HG03571 (cell line): Measurements from ENCODE around the gene PRMT7.
"Not testable (repeated sequence)": the region's sequence is repeated elsewhere in the genome, so short reads cannot be mapped to it uniquely, and the experiment has no call there.

ENCODE experiments used
- ATAC-seq: cut with Tn5 transposase; IDR thresholded peaks from one replicate; pipeline ENCODE4 v1.9.1; 2021; ENCODE audit not compliant: unreplicated experiment

PRMT7 gene

DNA sequence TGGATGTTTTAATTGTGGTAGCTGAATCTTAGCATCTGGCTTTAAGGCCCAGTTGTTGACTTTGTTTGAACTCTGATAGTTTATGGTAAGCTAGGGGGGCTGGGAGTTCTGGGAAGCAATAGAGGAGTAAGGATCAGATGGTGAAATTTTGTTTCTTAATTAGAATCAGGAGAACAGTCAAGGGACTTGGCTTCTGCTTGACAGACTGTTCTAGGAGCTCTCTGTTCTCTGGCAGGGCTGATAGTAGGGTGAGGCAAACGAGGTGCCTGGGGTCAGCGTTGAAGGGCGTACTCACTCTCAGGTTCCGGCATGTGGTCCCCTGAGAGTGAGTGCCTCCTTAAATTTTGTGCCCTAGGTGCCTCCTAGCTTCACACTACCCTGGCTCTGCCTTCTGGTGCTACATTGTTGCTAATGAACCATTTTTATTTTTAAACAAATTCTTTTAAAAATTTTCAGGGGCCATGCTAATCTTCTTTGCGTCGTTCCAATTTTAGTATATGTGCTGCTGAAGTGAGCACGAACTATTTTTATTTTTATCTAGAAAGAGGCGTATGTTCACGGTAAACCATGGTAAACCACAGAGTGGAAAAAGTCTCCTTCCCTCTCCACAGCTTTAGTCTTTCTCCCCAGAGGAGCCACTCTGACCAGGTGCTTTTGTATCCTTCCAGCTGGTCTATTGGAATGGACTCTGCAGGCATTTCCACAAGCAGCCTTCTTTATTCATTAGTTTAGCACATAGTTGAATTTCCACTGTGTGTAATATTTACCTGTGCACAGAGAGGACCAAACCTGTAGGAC is 26.8 kb upstream of the PRMT7 start:
- ATAC-seq, result peak; percentile 40

GRCh38 chr16:68284847-68285246 is 26.0 kb upstream of the PRMT7 start:
- peak; percentile 42 for ATAC-seq

DNA sequence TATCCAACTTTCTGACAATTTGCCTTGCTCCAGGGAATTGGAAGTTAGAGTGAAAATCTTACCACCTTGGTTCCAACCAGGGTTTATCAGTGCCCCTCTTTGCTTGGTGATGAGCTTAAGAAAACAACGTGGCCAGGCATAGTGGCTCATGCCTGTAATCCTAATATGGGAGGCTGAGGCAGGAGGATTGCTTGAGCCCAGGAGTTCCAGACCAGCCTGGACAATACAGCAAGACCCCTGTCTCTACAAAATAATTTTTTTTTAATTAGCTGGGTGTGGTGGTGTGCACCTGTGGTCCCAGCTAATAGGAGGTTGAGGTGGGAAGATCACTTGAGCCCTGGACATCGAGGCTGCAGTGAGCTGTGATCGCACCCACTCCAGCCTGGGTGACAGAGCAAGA is 25.1 kb upstream of the PRMT7 start:
- no peak for ATAC-seq

DNA sequence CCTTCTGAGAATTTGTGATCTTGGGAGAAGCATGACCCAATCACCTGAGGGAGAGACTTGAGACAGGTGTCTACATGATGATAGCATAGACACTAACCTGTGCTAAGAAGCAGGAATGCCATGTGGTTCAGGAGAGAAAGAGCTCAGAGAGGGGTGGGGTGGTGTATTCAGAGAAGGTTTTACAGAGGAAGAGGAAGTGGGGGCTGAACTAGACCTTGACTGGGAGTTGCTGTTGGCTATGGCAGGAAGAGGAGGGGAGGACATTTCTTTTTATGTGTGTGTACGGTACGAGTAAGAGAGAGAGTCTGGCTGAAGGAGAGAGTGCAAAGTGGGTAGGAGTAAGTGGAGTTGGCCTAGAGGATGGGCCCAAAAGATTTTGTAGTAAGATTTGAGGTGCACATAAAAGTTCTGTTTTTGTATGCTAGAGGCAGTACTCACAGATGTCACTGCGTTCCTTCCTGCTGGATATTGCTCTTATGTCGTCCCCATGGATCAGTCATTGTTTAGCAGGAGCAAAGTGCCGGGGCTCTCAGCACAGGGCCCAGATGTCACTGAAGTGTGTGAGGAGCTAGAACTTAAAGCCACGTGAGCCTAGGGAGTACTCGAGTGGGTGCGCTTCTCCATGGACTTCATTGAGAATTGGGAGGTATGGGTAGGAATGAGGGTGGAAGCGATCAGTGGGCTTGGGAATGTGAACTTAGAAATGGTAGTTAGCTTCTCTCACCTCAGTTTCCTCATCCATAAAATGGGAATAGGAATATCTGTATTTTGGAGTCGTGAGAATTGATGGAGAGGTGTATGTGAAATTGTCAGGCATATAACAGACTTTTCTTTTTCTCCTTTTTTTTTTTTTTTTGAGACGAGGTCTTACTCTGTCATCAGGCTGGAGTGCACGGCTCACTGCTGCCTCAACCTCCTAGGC is 24.4 kb upstream of the PRMT7 start:
- ATAC-seq, result no peak

GRCh38 chr16:68287276-68288251 is 23.3 kb upstream of the PRMT7 start:
- no peak for ATAC-seq

DNA sequence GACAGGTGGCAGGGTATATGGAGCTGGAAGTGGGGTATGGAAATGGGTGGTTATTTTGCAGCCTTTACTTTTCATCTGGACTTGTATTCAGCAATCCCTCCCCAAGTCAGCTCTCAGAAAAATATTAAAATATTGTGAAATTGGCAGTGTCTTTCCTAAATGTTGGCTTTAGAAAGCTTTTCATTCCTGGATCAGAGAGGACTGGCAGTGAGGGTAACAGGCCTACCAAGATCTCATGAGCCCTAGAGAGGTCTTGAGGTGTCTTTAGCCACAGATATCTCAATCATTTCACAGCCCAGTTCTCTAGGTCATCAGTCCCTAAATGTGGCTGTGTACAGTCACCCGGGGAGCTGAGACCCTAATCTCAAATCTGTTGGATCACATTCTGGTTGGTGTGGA is 22.6 kb upstream of the PRMT7 start:
- no peak for ATAC-seq

DNA sequence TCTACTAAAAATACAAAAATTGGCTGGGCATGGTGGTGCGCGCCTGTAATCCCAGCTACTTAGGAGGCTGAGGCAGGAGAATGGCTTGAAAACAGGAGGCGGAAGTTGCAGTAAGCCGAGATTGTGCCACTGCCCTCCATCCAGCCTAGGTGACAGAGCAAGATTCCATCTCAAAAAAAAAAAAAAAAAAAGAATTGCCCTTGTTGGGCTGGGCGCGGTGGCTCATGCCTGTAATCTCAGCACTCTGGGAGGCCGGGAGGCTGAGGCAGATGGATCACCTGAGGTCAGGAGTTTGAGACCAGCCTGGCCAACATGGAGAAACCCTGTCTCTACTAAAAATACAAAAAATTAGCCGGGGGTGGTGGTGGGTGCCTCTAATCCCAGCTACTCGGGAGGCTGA is 22.0 kb upstream of the PRMT7 start:
- ATAC-seq, result not testable (repeated sequence)

DNA sequence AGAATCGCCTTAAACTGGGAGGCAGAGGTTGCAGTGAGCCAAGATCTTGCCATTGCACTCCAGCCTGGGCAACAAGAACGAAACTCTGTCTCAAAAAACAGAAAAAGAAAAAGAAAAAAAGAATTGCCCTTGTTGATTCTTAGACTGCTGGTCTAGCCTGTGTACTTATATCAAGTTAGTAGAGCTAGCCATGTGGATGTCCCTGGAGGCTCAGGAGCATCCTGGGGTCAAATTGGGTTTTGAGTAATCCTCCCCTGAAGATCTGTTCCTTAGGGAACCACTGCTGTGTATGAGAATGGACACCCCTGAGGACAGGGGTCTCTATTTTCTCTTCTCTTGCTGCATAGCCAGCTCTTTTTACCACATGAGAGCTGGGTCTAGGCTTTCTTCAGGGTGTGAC is 21.6 kb upstream of the PRMT7 start:
- ATAC-seq, result no peak

DNA sequence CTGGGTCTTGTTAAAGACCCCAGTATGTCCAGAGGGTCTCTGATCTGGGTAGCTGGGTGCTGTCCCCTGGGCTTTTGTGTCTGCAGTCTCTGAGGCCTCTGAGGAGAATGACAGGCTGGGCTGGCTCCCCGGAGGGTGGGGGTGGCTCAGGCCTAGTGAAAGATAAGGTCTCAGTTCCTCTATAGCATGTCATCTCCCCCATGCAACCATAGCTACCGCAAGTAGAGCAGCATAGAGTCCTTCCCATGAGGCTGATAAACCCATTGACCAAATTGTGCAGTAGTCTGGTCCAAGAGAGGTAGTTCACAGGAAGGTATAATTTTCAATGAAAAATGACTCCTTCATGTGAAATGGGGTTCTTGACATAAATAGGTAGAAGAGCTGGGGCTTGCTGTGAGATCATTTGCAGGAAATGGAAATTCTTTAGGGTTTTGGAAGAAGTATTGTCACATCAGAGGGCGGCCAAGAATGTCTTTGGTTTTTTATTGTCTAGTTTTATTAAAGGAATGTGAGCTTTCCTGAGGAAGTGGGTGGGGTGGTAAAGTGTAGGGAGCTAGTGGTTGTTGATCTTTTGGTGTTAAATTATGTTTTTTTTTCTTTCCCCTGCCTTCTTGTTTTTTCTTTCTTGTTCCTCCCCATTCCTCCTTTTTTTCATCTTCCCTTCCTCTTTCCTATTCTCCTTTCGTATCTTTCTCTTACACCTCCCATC is 21.0 kb upstream of the PRMT7 start:
- peak; percentile 65 for ATAC-seq

GRCh38 chr16:68290450-68290849 is 20.4 kb upstream of the PRMT7 start:
- no peak for ATAC-seq

GRCh38 chr16:68291227-68291626 is 19.6 kb upstream of the PRMT7 start:
- ATAC-seq, result no peak

DNA sequence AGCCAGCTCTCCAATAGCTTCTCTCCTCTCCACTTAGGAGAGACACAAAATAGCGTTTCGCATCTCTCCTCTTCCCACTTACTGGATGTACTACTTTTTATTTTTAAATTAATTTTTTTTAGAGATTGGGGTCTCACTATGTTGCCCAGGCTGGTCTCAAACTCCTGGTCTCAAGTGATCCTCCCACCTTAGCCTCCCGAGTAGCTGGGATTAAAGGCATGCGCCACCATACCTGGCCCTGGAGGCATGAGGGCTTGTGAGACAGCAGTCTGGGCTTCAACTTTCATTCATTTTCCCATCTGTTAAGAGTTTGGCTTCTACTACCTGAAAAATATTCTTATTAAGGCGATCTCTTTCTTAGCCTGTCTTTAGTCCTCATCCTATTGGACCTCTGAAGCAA is 18.4 kb upstream of the PRMT7 start:
- ATAC-seq, result no peak

DNA sequence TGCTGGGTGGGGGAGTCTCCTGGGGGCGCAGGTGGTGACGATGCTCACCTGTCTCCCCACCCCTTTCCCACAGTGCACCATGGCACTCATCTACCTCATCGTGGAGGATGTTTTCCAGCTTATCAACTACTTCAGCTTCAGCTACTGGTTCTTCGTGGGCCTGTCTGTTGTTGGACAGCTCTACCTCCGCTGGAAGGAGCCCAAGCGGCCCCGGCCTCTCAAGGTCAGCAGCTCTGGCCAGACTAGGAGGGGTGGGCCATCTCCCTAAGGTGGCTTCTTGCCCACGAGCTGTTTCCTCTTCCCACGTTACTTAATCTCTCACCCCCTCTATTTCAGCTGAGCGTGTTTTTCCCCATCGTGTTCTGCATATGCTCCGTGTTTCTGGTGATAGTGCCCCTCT is 14.5 kb upstream of the PRMT7 start:
- ATAC-seq, result no peak

DNA sequence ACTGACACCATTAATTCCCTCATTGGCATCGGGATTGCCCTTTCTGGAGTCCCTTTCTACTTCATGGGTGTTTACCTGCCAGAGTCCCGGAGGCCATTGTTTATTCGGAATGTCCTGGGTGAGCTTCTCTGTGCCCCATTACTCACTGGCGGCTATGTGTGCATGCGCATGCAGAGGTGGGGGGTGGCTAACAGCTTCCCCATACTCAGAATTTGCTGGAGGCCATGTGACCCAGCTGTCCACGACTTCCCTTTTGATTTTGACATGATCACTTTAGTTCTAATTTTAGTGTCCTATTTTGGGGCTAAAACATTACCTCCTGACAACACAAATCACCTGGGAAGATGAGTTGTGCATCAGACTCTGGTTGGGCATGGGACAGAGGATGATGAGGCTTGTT is 14.1 kb upstream of the PRMT7 start:
- no peak for ATAC-seq

DNA sequence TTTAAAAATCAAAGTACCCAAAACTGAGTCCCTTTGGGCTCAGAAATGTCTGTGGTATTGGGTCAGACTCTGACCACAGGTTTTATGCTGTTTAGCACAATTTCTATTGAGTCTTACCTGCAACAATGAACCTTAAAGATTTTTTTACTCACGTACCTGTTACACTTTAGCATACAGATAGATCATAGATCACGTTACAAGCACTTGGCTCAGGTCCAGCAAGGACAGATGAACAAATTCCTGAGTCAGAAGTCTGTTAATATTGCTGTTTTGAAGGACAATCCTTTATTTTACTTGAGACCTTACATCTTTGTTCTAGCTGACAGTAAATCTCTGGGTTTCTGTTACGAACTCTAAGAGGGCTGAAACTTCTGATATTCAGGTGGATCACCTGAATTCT is 12.9 kb upstream of the PRMT7 start:
- ATAC-seq, result no peak

- ATAC-seq, result no peak
Observed at GRCh38 chr16:68298312-68298711, 12.5 kb upstream of the PRMT7 start.

DNA sequence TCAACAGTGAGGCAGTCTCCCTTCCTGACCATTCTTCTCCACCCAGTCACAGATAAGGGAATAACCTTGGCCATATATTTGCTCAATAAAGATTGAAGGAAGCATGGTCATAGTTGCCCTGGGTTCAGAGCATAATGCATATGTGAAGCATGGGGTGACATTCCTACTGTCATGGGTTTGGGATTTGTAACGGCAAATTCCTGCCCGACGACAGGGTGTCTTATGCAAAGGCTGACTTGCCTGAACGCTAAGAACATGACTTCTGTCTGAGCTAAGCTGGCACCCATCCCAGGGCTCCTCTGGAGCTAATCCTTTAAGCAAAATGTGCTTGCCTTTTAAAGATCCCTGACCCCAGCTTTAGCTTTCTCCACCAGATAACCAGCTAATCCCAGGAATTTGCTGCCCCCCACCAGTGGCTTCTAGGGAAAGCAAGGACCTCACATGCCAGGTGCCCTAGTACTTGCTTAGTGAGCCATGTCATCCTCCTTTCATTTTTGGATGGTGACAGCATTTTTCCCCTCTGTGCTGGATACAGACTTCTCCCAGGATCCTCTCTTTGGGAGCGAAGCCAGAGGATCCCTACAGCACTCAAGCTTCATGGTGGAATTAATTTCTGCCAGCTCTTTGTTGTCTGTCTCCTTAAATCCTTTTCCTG is 11.8 kb upstream of the PRMT7 start:
- ATAC-seq, result no peak

- no peak for ATAC-seq
Observed at GRCh38 chr16:68299571-68300453, 11.0 kb upstream of the PRMT7 start.
